ENCODE data around the gene AURKAIP1. TPM values are rescaled to one million over a fixed set of nuclear protein-coding genes. Genes with fewer than 3 reads are reported as not detected.

The AURKAIP1 gene
- total and polyA plus RNA-seq, 2 of the 13 experiments (the other 11 are each of a cell fraction or from before 2014, with no cell fraction given): 69.5 to 175 TPM

- no peak for TF ChIP-seq ZNF549 (CRISPR knock-in tag; IDR thresholded peaks at IDR 0.05)
- no peak for TF ChIP-seq NCOA1 (CRISPR knock-in tag; IDR thresholded peaks at IDR 0.05)
- TF ChIP-seq ZNF24 (IDR thresholded peaks at IDR 0.05): no peak
- no peak for TF ChIP-seq ZNF720 (CRISPR knock-in tag; IDR thresholded peaks at IDR 0.05)
- no peak for TF ChIP-seq ZNF432 (CRISPR knock-in tag; IDR thresholded peaks at IDR 0.05; ENCODE audit: borderline replicate concordance)
- TF ChIP-seq GABPB1 (CRISPR knock-in tag; IDR thresholded peaks at IDR 0.05): peak; percentile 63
- TF ChIP-seq ZNF546 (CRISPR knock-in tag; conservative IDR thresholded peaks at IDR 0.05): peak; percentile 78; the same call in 1 of the 2 replicates
- TF ChIP-seq ZNF350 (CRISPR knock-in tag; IDR thresholded peaks at IDR 0.05; ENCODE audit: borderline replicate concordance, low read depth): peak; percentile 47; the same call in 1 of the 2 replicates
- TF ChIP-seq ZNF616 (CRISPR knock-in tag; IDR thresholded peaks at IDR 0.05; ENCODE audit: low read depth): peak; percentile 16; the same call in 1 of the 2 replicates
- TF ChIP-seq, protein P1, sequence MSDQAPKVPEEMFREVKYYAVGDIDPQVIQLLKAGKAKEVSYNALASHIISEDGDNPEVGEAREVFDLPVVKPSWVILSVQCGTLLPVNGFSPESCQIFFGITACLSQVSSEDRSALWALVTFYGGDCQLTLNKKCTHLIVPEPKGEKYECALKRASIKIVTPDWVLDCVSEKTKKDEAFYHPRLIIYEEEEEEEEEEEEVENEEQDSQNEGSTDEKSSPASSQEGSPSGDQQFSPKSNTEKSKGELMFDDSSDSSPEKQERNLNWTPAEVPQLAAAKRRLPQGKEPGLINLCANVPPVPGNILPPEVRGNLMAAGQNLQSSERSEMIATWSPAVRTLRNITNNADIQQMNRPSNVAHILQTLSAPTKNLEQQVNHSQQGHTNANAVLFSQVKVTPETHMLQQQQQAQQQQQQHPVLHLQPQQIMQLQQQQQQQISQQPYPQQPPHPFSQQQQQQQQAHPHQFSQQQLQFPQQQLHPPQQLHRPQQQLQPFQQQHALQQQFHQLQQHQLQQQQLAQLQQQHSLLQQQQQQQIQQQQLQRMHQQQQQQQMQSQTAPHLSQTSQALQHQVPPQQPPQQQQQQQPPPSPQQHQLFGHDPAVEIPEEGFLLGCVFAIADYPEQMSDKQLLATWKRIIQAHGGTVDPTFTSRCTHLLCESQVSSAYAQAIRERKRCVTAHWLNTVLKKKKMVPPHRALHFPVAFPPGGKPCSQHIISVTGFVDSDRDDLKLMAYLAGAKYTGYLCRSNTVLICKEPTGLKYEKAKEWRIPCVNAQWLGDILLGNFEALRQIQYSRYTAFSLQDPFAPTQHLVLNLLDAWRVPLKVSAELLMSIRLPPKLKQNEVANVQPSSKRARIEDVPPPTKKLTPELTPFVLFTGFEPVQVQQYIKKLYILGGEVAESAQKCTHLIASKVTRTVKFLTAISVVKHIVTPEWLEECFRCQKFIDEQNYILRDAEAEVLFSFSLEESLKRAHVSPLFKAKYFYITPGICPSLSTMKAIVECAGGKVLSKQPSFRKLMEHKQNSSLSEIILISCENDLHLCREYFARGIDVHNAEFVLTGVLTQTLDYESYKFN (CRISPR knock-in tag; conservative IDR thresholded peaks at IDR 0.05): peak; percentile 53
- TF ChIP-seq TBP (CRISPR knock-in tag; IDR thresholded peaks at IDR 0.05): no peak
- peak; percentile 74; the same call in 1 of the 2 replicates for TF ChIP-seq ZNF446 (CRISPR knock-in tag; IDR thresholded peaks at IDR 0.05)
- TF ChIP-seq ZFP82 (CRISPR knock-in tag; IDR thresholded peaks at IDR 0.05; ENCODE audit: borderline replicate concordance): no peak
- TF ChIP-seq, protein P2, sequence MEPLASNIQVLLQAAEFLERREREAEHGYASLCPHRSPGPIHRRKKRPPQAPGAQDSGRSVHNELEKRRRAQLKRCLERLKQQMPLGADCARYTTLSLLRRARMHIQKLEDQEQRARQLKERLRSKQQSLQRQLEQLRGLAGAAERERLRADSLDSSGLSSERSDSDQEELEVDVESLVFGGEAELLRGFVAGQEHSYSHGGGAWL (CRISPR knock-in tag; IDR thresholded peaks at IDR 0.05): no peak
- TF ChIP-seq ZNF557 (CRISPR knock-in tag; IDR thresholded peaks at IDR 0.05): no peak
- TF ChIP-seq ZNF543 (CRISPR knock-in tag; IDR thresholded peaks at IDR 0.05): peak; percentile 67; the same call in 1 of the 2 replicates
- TF ChIP-seq, protein P3, sequence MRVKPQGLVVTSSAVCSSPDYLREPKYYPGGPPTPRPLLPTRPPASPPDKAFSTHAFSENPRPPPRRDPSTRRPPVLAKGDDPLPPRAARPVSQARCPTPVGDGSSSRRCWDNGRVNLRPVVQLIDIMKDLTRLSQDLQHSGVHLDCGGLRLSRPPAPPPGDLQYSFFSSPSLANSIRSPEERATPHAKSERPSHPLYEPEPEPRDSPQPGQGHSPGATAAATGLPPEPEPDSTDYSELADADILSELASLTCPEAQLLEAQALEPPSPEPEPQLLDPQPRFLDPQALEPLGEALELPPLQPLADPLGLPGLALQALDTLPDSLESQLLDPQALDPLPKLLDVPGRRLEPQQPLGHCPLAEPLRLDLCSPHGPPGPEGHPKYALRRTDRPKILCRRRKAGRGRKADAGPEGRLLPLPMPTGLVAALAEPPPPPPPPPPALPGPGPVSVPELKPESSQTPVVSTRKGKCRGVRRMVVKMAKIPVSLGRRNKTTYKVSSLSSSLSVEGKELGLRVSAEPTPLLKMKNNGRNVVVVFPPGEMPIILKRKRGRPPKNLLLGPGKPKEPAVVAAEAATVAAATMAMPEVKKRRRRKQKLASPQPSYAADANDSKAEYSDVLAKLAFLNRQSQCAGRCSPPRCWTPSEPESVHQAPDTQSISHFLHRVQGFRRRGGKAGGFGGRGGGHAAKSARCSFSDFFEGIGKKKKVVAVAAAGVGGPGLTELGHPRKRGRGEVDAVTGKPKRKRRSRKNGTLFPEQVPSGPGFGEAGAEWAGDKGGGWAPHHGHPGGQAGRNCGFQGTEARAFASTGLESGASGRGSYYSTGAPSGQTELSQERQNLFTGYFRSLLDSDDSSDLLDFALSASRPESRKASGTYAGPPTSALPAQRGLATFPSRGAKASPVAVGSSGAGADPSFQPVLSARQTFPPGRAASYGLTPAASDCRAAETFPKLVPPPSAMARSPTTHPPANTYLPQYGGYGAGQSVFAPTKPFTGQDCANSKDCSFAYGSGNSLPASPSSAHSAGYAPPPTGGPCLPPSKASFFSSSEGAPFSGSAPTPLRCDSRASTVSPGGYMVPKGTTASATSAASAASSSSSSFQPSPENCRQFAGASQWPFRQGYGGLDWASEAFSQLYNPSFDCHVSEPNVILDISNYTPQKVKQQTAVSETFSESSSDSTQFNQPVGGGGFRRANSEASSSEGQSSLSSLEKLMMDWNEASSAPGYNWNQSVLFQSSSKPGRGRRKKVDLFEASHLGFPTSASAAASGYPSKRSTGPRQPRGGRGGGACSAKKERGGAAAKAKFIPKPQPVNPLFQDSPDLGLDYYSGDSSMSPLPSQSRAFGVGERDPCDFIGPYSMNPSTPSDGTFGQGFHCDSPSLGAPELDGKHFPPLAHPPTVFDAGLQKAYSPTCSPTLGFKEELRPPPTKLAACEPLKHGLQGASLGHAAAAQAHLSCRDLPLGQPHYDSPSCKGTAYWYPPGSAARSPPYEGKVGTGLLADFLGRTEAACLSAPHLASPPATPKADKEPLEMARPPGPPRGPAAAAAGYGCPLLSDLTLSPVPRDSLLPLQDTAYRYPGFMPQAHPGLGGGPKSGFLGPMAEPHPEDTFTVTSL (CRISPR knock-in tag; IDR thresholded peaks at IDR 0.05; ENCODE audit: borderline replicate concordance): 0 out of 2 replicates have a peak, but pooled peaks have one; percentile 45
- TF ChIP-seq ZNF788 (CRISPR knock-in tag; IDR thresholded peaks at IDR 0.05; ENCODE audit: borderline replicate concordance): peak; percentile 64; the same call in 1 of the 2 replicates
- TF ChIP-seq SP1 (IDR thresholded peaks at IDR 0.05): no peak
- TF ChIP-seq SP1 (CRISPR knock-in tag; IDR thresholded peaks at IDR 0.05): peak; percentile 12; the same call in 1 of the 2 replicates
- TF ChIP-seq CAMTA2 (CRISPR knock-in tag; IDR thresholded peaks at IDR 0.05; ENCODE audit: borderline replicate concordance): 0 out of 2 replicates have a peak, but pooled peaks have one; percentile 71
These were observed 27.2 kb downstream of the AURKAIP1 start (continued) for GRCh38 chr1:1347663-1348419.
